CD14-positive monocyte (primary cell): ENCODE data around the gene ANO4. TPM values are rescaled to one million over a fixed set of nuclear protein-coding genes. Genes with fewer than 3 reads are reported as not detected.

Source experiments
- DNase-seq, 3 donors: peaks; one replicate each; pipeline ENCODE4 v3.0.0-alpha.2; 2011 to 2022
- H2AFZ ChIP-seq: 2 replicates; pipeline ENCODE4 v1.6.0; 2012; ENCODE audit warnings: mild to moderate bottlenecking, low read depth, low read length, inconsistent platforms; ENCODE audit not compliant: insufficient read depth, poor library complexity, severe bottlenecking
- H3K27ac ChIP-seq, 2 donors: 1 replicate in 1 of 2; 2 replicates in 1 of 2; pipeline ENCODE4 v1.5.1; 2012 to 2013; ENCODE audit warnings: low read length in 2 of 2, control low read depth in 1 of 2, inconsistent platforms in 1 of 2, low read depth in 1 of 2, mild to moderate bottlenecking in 1 of 2
- H3K27me3 ChIP-seq, 2 donors: one replicate each; pipeline versions ENCODE4 v1.6.0 to v1.6.1; 2011 to 2013; ENCODE audit warnings: low read length in 2 of 2; ENCODE audit not compliant: control insufficient read depth in 2 of 2, insufficient read depth in 2 of 2
- H3K36me3 ChIP-seq, 2 donors: replicated peaks in 1 of 2; 1 replicate in 1 of 2; 2 replicates in 1 of 2; pipeline versions ENCODE4 v1.5.1 to v1.6.1; 2012 to 2013; ENCODE audit warnings: low read length in 2 of 2, control low read depth in 1 of 2, inconsistent platforms in 1 of 2, mild to moderate bottlenecking in 1 of 2; ENCODE audit not compliant: insufficient read depth in 2 of 2, control insufficient read depth in 1 of 2
- H3K4me1 ChIP-seq, 2 donors: 1 replicate in 1 of 2; 2 replicates in 1 of 2; pipeline versions ENCODE4 v1.5.1 to v1.6.1; 2012 to 2013; ENCODE audit warnings: low read length in 2 of 2, control low read depth in 1 of 2, inconsistent platforms in 1 of 2, mild to moderate bottlenecking in 1 of 2, moderate library complexity in 1 of 2; ENCODE audit not compliant: insufficient read depth in 2 of 2, control insufficient read depth in 1 of 2
- H3K4me2 ChIP-seq: replicated peaks from 2 replicates; pipeline ENCODE3; 2012; ENCODE audit warnings: low read length, moderate library complexity, mild to moderate bottlenecking; ENCODE audit not compliant: poor library complexity, severe bottlenecking; ENCODE audit errors: extremely low read depth
- H3K4me3 ChIP-seq, 3 experiments: fragments of 200-600 bp in 1 of 3; sonication (generic) in 1 of 3; replicated peaks in 1 of 3; 1 replicate in 2 of 3; 2 replicates in 1 of 3; pipeline ENCODE4 v1.5.1; 2011 to 2013; ENCODE audit warnings: low read length in 3 of 3, mild to moderate bottlenecking in 3 of 3, control low read depth in 2 of 3, low read depth in 2 of 3, inconsistent platforms in 1 of 3, moderate library complexity in 1 of 3
- H3K79me2 ChIP-seq: 2 replicates; pipeline ENCODE4 v1.6.0; 2012; ENCODE audit warnings: mild to moderate bottlenecking, control low read depth, inconsistent platforms, low read length, moderate library complexity; ENCODE audit not compliant: insufficient read depth
- H3K9ac ChIP-seq: 2 replicates; pipeline ENCODE4 v1.6.0; 2017; ENCODE audit warnings: low read length, mild to moderate bottlenecking; ENCODE audit not compliant: insufficient read depth, poor library complexity, severe bottlenecking
- H3K9me3 ChIP-seq, 2 donors: replicated peaks in 1 of 2; 1 replicate in 1 of 2; 2 replicates in 1 of 2; pipeline versions ENCODE4 v1.5.1 to v1.6.1; 2012 to 2013; ENCODE audit warnings: low read length in 2 of 2, control low read depth in 1 of 2; ENCODE audit not compliant: control insufficient read depth in 1 of 2, insufficient read depth in 1 of 2
- H4K20me1 ChIP-seq: 2 replicates; pipeline ENCODE4 v1.6.0; 2012; ENCODE audit warnings: mild to moderate bottlenecking, low read length, control low read depth, moderate library complexity; ENCODE audit not compliant: insufficient read depth
- H3K27ac Mint-ChIP-seq, 7 donors: one replicate each; pipeline ENCODE4 v1.8.0; 2020; ENCODE audit warnings: mild to moderate bottlenecking in 7 of 7, mixed read lengths in 7 of 7, moderate library complexity in 6 of 7, inconsistent platforms in 2 of 7
- H3K27me3 Mint-ChIP-seq, 3 donors: one replicate each; pipeline ENCODE4 v1.8.0; 2021 to 2022; ENCODE audit warnings: low read depth in 3 of 3, mild to moderate bottlenecking in 3 of 3, mixed read lengths in 3 of 3, moderate library complexity in 3 of 3, inconsistent platforms in 1 of 3
- H3K36me3 Mint-ChIP-seq, 2 donors: one replicate each; pipeline ENCODE4 v1.8.0; 2020; ENCODE audit warnings: mixed read lengths in 2 of 2, inconsistent platforms in 1 of 2, mild to moderate bottlenecking in 1 of 2
- H3K4me1 Mint-ChIP-seq: one replicate; pipeline ENCODE4 v1.8.0; 2020; ENCODE audit warnings: mild to moderate bottlenecking, mixed read lengths
- H3K4me3 Mint-ChIP-seq, 2 donors: one replicate each; pipeline ENCODE4 v1.8.0; 2020; ENCODE audit warnings: mild to moderate bottlenecking in 2 of 2, mixed read lengths in 2 of 2, moderate library complexity in 1 of 2
- H3K9me3 Mint-ChIP-seq, 7 donors: one replicate each; pipeline ENCODE4 v1.8.0; 2020 to 2022; ENCODE audit warnings: mixed read lengths in 7 of 7, mild to moderate bottlenecking in 6 of 7, moderate library complexity in 6 of 7, inconsistent platforms in 2 of 7
- WGBS: methylation state at CpG from one replicate; pipeline ENCODE4 v1.1.5; 2013; ENCODE audit warnings: missing lambda C conversion rate; ENCODE audit not compliant: insufficient coverage; 5-methylcytosine and 5-hydroxymethylcytosine counted together
- intact Hi-C, 2 donors: fragments of 100-400 bp; cut with micrococcal nuclease; formaldehyde crosslinking; loops; one replicate each; pipeline versions ENCODE4 v1.15.0 to v1.15.1; 2023
- polyA plus RNA-seq, 3 donors: library from polyadenylated mRNA; depleted of rRNA in 1 of 3; unstranded in 2 of 3; stranded (reverse) in 1 of 3; fragments of 300-500 nt in 2 of 3; fragments of >200 nt in 1 of 3; fragmentation: Illumina TruSeq in 2 of 3; gene quantifications; 1 replicate in 2 of 3; 2 replicates in 1 of 3; pipeline ENCODE4 v1.2.3, GENCODE V29; 2012 to 2021
- TF ChIP-seq, protein P1 (sequence below): fragments of 200-600 bp; IDR thresholded peaks from one replicate; pipeline ENCODE4 v1.8.0; 2022; ENCODE audit warnings: antibody characterized with exemption, mild to moderate bottlenecking

ANO4 gene
- polyA plus RNA-seq, 3 donors = not detected

DNA sequence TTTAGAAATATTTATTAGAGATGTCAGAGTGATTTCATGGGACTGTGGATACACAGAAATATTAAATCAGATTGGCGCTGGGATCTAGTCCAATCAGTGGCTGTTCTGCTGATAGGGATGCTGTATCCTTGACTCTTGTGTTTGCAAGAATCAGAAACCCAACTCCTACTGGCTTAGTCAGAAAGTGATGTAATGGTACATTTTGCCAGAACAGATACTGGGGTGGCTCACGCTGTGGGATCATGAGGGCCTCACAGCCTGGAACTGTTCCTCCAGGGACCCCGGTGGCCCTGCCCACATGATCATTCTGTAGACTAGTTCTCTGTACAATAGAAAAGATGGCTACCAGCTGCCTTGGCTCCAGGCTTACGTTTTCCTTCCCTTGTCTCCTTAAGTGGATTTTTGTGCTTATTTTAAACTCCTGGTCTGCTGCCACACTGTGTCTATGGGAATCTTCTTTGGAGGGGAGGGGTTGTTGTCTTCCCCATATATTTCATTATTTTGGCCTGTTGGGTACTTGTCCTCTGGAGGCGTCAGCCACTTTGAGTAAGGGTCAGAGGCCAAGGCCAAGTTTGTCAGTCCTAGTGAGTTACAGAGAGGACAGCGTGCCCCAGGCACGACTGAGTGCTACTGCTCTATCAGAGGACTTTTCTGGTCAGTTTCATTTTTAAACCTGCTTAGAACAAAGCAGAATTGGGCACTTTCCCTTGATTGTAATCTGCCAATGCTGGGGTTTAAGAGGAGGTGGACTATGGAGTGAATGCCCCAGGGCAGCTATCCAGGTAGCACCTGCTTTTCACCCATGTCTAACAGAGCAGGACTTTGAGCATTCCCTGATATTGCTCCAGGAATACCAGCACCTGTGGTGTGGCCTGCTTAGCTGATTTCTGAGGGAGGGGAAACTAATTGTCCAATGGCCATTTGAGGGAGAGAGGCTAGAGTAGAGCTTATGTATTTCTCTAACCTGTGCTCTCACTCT lies 251.2 kb downstream of the ANO4 start:
- no peak overlapping the region for H2AFZ ChIP-seq
- TF ChIP-seq, protein P1, sequence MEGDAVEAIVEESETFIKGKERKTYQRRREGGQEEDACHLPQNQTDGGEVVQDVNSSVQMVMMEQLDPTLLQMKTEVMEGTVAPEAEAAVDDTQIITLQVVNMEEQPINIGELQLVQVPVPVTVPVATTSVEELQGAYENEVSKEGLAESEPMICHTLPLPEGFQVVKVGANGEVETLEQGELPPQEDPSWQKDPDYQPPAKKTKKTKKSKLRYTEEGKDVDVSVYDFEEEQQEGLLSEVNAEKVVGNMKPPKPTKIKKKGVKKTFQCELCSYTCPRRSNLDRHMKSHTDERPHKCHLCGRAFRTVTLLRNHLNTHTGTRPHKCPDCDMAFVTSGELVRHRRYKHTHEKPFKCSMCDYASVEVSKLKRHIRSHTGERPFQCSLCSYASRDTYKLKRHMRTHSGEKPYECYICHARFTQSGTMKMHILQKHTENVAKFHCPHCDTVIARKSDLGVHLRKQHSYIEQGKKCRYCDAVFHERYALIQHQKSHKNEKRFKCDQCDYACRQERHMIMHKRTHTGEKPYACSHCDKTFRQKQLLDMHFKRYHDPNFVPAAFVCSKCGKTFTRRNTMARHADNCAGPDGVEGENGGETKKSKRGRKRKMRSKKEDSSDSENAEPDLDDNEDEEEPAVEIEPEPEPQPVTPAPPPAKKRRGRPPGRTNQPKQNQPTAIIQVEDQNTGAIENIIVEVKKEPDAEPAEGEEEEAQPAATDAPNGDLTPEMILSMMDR = no peak
- no peaks in the 10 kb centered on the region for H3K27me3 ChIP-seq

DNA sequence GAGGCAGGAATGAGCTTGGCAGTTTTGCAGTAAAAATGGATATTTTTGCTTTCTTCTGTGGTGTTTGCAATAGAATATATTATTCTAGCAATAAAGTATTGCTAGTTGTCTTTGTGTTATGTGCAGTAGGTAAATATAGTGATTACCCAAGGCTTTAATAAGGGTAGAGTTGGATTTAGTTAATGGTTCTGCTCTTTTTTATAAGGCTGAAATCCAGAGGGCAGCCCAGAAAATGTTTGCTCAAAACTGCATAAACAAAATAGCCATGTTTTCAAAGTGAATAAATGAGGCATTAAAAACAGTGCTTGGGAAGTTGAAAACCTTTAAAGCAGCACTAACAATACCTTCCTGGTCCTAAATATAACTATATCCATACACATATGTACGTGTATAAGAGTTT lies 253.1 kb downstream of the ANO4 start:
- TF ChIP-seq, protein P1 = no peak
- no peak overlapping the region for H3K4me3 Mint-ChIP-seq

More for the DNA sequence above, 251.2 kb downstream of the ANO4 start:
- Mint-ChIP-seq H3K27ac (no peak overlapping the region), H3K9me3 (peaks cover 0 to 10% (median 3%) of the 10 kb centered on the region in 7 donors), H3K4me3 (no peak overlapping the region), H3K4me1 (no peaks in the 10 kb centered on the region), H3K27me3 (peaks cover 0 to 2% (median 1%) of the 10 kb centered on the region in 3 donors), H3K36me3 (no peaks in the 10 kb centered on the region)
- Histone ChIP-seq H3K9me3 (no peaks in the 10 kb centered on the region), H3K4me3 (no peak overlapping the region), H3K36me3 (no peaks in the 10 kb centered on the region), H4K20me1 (no peaks in the 10 kb centered on the region), H3K9ac (no peak overlapping the region), H3K4me1 (no peaks in the 10 kb centered on the region), H3K79me2 (no peaks in the 10 kb centered on the region), H3K27ac (no peak overlapping the region), H3K4me2 (no peak overlapping the region)
- intact Hi-C loops = no loop called here
- no peak for DNase-seq
- 84% methylated on average over 5 of the region's 7 CpGs for WGBS

More for the DNA sequence above, 253.1 kb downstream of the ANO4 start:
- Mint-ChIP-seq H3K27me3 (peaks cover 0 to 2% (median 1%) of the 10 kb centered on the region in 3 donors), H3K27ac (no peak overlapping the region), H3K9me3 (peaks cover 0 to 10% (median 0%) of the 10 kb centered on the region in 7 donors), H3K4me1 (no peaks in the 10 kb centered on the region), H3K36me3 (no peaks in the 10 kb centered on the region)
- Histone ChIP-seq H3K79me2 (no peaks in the 10 kb centered on the region), H3K36me3 (no peaks in the 10 kb centered on the region), H3K9ac (no peak overlapping the region), H3K27me3 (no peaks in the 10 kb centered on the region), H2AFZ (no peak overlapping the region), H3K4me3 (no peak overlapping the region), H3K4me1 (no peaks in the 10 kb centered on the region), H3K9me3 (no peaks in the 10 kb centered on the region), H4K20me1 (no peaks in the 10 kb centered on the region), H3K4me2 (no peak overlapping the region), H3K27ac (no peak overlapping the region)
- no CpG with 5 or more reads among the region's 1 CpG for WGBS
- no peak for DNase-seq
- intact Hi-C loops = no loop called here
